Measurements from ENCODE around the gene CCNH. TPM values are rescaled to one million over a fixed set of nuclear protein-coding genes. Genes with fewer than 3 reads are reported as not detected.

CCNH gene
- total RNA-seq, 1 donor from 2014 or later, result 53.7 TPM

DNA sequence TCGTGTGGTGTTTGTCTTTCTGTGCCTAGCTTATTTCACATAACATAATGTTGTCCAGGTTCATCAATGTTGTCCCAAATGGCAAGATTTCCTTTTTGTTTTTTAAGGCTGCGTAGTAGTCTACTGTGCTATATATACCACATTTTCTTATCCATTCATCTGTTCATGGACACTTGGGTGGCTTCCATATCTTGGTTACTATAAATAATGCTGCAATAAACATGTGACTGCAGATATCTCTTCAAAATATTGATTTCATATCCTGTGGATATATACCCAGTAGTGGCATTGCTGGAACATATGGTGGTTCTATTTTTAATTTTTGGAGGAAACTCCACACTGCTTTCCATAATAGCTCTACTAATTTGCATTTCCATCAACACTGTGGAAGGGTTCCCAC lies 25.5 kb upstream of the CCNH start:
- H3K4me1 ChIP-seq, result no peaks in the 10 kb centered on the region
- H3K9me3 ChIP-seq, result no peaks in the 10 kb centered on the region
- no peaks in the 10 kb centered on the region for H3K27me3 ChIP-seq (ENCODE audit: low read depth)
- intact Hi-C loops (cut with DNase I), result no loop called here
- H3K4me3 ChIP-seq, result no peak overlapping the region
- H3K27ac ChIP-seq, result no peak overlapping the region
- H3K36me3 ChIP-seq, result no peaks in the 10 kb centered on the region
- TF ChIP-seq, protein P1, sequence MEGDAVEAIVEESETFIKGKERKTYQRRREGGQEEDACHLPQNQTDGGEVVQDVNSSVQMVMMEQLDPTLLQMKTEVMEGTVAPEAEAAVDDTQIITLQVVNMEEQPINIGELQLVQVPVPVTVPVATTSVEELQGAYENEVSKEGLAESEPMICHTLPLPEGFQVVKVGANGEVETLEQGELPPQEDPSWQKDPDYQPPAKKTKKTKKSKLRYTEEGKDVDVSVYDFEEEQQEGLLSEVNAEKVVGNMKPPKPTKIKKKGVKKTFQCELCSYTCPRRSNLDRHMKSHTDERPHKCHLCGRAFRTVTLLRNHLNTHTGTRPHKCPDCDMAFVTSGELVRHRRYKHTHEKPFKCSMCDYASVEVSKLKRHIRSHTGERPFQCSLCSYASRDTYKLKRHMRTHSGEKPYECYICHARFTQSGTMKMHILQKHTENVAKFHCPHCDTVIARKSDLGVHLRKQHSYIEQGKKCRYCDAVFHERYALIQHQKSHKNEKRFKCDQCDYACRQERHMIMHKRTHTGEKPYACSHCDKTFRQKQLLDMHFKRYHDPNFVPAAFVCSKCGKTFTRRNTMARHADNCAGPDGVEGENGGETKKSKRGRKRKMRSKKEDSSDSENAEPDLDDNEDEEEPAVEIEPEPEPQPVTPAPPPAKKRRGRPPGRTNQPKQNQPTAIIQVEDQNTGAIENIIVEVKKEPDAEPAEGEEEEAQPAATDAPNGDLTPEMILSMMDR (IDR thresholded peaks at IDR 0.05), result no peak
- DNase-seq, result no peak
- ATAC-seq, result no peak

DNA sequence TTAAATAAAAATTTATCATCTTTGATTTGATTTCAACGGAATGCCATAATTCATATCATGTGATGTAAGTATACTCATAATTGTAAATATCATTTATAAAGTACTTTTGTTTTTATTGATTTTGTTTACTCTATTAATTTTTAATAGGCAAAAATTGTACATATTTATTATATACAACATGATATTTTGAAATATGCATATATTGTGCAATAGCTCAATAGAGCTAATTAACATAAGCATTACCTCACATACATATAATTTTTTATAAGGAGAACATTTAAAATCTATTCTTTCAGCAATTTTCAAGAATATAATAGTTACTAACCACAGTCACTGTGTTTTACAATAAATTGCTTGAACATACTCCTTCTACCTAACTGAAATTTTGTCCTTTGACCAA lies 25.0 kb upstream of the CCNH start:
- intact Hi-C loops (cut with DNase I), result no loop called here
- ATAC-seq, result no peak
- no peaks in the 10 kb centered on the region for H3K27me3 ChIP-seq (ENCODE audit: low read depth)
- no peak overlapping the region for H3K4me3 ChIP-seq
- H3K4me1 ChIP-seq, result no peaks in the 10 kb centered on the region
- no peak for DNase-seq
- no peak overlapping the region for H3K27ac ChIP-seq
- no peaks in the 10 kb centered on the region for H3K36me3 ChIP-seq
- TF ChIP-seq, protein P1 (IDR thresholded peaks at IDR 0.05), result no peak
- H3K9me3 ChIP-seq, result no peaks in the 10 kb centered on the region

DNA sequence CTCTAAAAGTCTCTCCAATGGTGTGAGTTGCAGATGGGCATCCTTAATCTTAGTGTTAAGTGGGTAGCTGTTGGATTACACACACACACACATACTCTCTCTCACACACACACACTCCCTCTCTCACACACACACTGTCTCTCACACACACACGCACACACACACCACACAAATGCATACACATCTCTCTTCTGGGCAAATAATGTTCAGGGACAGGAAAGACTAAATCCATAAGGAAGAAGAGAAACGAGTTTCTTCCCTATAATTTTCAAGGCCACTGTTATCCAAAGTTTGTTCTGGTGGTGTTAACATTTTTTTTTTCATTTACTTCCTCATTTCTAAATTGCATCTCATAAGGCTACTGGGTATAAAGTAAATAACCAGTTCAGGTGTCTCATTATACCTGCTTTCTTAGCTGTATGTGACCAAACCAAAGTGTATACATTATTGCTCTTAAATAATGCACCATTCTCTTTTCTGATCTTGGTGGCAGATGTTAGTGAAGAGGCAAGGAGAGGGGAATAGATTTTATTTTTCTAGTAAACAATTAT lies 22.5 kb upstream of the CCNH start:
- intact Hi-C loops (cut with DNase I), result no loop called here
- ATAC-seq, result no peak

DNA sequence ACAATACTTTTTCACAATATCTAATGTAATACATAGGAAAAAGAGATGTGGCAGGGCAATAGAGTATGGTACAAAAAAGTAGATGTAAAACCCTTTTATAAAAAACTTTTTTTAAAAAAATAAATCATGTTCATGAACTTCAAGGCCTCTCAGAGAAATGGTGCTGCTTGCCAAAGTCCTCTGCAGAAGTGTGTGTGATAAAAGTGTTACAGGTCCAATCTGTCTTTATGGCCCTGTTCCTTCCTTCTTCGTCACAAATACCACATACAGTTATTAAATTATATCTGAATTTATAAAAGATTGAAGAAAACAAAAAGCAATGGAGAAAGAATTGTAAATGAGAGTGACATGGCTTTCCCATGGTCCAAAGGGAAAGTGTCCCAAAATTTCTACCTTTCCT lies 21.7 kb upstream of the CCNH start:
- intact Hi-C loops (cut with DNase I), result no loop called here
- no peak for ATAC-seq
- no peaks in the 10 kb centered on the region for H3K36me3 ChIP-seq

More for the DNA sequence above, 22.5 kb upstream of the CCNH start:
- DNase-seq, result no peak
- no peaks in the 10 kb centered on the region for H3K9me3 ChIP-seq
- H3K27me3 ChIP-seq (ENCODE audit: low read depth), result no peaks in the 10 kb centered on the region
- TF ChIP-seq, protein P1 (IDR thresholded peaks at IDR 0.05), result no peak
- no peak overlapping the region for H3K4me3 ChIP-seq
- H3K36me3 ChIP-seq, result no peaks in the 10 kb centered on the region
- H3K4me1 ChIP-seq, result no peaks in the 10 kb centered on the region
- H3K27ac ChIP-seq, result no peak overlapping the region

DNA sequence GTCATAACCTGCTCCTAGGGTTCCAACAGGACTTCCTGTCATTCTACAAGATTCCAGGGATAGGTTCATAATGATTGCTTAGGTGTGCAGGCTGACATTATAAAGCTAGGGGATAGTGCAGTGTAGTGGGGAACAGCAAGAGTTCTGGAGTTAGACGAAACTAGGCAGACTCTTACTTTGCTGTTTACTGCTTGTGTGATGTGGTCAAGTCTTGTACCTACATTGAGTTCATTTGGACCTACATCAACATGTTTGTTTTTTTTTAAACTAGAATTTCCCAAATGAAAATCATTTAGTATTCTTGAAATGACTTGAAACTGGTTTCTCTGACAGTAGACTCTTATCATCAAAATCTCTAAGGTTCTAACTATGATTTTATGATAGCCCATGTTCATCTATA lies 21.2 kb upstream of the CCNH start:
- Histone ChIP-seq H3K4me3 (no peak overlapping the region), H3K4me1 (no peaks in the 10 kb centered on the region), H3K27ac (no peak overlapping the region), H3K9me3 (no peaks in the 10 kb centered on the region), H3K27me3 (ENCODE audit: low read depth) (no peaks in the 10 kb centered on the region), H3K36me3 (no peaks in the 10 kb centered on the region)
- ATAC-seq, result no peak
- TF ChIP-seq, protein P1 (IDR thresholded peaks at IDR 0.05), result no peak
- intact Hi-C loops (cut with DNase I), result no loop called here
- no peak for DNase-seq

More for the DNA sequence above, 21.7 kb upstream of the CCNH start:
- no peak overlapping the region for H3K4me3 ChIP-seq
- TF ChIP-seq, protein P1 (IDR thresholded peaks at IDR 0.05), result no peak
- DNase-seq, result no peak
- H3K27me3 ChIP-seq (ENCODE audit: low read depth), result no peaks in the 10 kb centered on the region
- H3K27ac ChIP-seq, result no peak overlapping the region
- H3K4me1 ChIP-seq, result no peaks in the 10 kb centered on the region
- H3K9me3 ChIP-seq, result no peaks in the 10 kb centered on the region

Measured in lower lobe of right lung (tissue), 2 donors.